ENCODE measurements around the gene TP53I11. TPM values are rescaled to one million over a fixed set of nuclear protein-coding genes. Genes with fewer than 3 reads are reported as not detected.
A peak's percentile ranks its signal among the peaks of the same experiment; 100 is the strongest.

TP53I11 gene
- total RNA-seq, 1 donor from 2014 or later = 36.9 TPM

DNA sequence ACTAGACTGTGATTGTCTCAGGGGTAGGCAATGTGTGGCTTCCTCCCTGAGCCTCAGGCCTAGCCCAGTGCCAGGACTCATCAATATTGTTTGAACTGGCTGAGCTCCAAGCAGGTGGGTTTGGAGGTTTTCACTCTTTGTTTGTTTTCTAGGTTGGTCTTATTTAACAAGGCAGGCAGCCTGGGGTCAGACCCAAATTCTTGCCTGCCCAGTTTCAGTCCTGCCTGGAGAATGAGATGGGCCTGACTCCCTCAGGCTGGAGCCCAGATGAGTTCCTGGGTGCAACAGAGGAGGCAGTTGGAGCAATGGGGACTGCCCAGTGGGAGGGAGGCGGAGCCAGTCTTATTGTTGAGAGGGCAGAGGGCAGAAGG, 28.3 kb upstream of the TP53I11 start:
- peak; percentile 72 for DNase-seq

- DNase-seq = no peak
Measured at GRCh38 chr11:44978274-44978960, 27.7 kb upstream of the TP53I11 start.

- no peak for DNase-seq
Measured at GRCh38 chr11:44977493-44977984, 26.9 kb upstream of the TP53I11 start.

GRCh38 chr11:44976576-44976975, 25.9 kb upstream of the TP53I11 start:
- DNase-seq = no peak

- DNase-seq = no peak
Measured at GRCh38 chr11:44974402-44975000, 23.8 kb upstream of the TP53I11 start.

GRCh38 chr11:44973632-44974401, 23.1 kb upstream of the TP53I11 start:
- no peak for DNase-seq

GRCh38 chr11:44972746-44973435, 22.2 kb upstream of the TP53I11 start:
- DNase-seq = no peak

DNA sequence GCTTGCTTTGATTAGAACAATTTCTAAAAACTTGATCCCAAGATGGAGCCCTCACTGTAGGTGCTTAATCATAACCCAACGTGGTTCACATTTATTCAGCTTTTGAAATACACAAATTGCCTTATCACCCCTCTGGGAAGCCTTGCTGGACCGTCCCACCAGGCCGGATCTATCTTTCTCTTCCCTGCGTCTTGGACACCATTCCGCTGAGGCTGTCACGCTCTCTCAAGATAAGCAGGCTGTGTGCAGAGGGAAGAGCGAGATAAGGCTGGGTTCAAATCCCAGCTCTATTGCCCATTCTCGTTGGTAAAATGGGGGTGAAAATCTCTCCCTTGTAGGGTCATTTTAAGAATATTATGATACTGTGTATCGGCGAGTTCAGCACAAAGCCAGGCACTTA, 20.5 kb upstream of the TP53I11 start:
- DNase-seq = no peak

- DNase-seq = no peak
Measured at GRCh38 chr11:44970293-44970692, 19.6 kb upstream of the TP53I11 start.

GRCh38 chr11:44969651-44970252, 19.1 kb upstream of the TP53I11 start:
- DNase-seq = no peak

- no peak for DNase-seq
Measured at GRCh38 chr11:44968510-44968909, 17.8 kb upstream of the TP53I11 start.

DNA sequence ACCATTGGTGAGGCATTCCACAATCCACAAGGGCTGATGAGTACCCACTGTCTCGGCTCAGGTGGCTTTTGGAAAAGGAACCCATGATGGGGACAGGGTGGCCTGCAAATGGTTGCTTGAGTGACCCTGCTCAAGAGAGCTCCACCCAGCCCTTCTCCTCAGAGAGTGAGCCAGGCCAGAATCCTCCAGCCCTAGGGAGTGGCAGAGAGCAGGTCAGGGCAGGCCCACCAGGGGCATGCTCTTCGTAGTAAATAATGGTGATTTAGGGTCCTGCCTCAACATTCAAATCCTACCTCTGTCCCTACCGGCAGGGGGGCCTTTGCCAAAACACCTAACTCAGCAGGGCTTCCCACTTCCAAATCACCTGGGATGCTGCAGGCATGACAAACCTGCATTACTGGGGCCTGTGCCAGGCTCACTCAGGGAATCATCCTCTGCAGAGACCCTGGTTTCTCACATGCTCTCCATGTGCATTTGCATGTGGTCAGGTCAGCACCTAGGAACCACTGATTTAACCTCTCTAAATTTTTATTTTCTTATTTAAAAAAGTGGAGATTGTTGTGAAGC, 17.3 kb upstream of the TP53I11 start:
- DNase-seq = no peak

DNA sequence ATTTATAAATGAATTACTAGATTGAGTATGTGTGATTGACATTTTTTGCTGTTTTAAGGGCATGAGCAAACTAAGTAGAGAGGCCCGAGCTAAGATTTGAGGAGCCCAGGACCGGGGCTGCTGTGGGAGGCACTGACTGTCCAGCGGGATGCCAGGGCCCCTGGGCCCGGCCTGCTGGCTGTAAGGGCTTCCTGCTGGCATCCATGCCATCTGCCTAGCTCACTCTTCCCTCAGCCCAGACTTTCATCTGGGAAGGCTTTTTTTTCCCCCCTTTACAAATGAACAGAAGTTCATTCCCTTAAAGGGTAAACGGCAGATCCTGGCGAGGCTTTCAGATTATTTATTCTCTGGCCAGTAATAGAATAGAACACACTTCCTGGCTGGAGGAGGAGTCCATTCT, 16.0 kb upstream of the TP53I11 start:
- no peak for DNase-seq

DNA sequence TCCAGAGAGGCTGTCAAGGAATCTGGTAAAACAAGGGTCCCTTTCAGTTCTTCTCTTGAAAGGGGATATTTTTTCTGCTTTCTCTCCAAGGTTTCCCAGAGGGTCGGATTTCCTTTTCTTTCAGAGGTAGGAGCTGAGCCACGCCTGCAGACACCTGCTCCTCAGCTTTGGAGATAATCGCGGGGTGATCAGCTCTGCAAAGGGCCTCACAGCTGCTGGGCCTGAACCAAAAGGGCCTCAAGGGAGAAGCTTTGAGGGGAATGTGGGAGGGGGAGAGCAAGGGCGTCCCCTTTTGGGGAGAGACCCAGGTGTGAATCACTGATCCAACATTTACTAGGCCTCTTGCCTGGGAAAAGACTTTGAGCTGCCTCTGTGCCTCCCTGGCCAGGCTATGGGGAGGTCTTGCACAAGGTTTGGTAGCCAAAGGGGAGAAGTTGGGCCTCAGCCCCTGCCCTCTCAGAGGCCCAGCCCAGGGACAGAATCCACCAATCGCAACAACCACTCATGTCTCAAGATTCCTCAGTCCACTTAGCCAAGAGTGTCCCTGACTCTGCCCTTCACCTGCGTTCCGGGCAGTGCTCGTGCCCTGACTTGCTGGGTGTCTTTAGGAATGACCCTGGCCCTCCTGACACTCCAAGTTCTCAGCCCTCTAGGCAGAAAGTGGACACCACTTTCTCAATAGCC, 14.0 kb upstream of the TP53I11 start:
- DNase-seq = peak; percentile 62

DNA sequence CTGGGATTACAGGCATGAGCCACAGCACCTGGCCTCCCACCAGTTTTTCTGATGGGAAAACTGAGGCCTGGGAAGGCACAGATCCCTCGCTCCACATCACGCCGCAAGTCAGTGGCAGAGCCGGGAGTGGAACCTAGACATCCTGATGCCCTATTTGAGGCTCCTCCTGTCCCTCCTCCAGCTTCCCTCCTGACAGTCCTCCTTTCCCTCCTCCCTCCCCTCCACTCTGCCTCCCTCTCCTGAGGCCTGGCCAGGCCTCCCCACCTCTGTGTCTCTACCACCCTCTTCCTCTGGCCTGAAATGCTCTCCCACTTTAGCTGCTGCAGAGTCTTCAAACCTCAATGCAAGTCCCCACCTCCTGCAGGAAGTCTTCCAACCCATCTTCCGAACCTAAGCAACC, 13.3 kb upstream of the TP53I11 start:
- DNase-seq = no peak

GRCh38 chr11:44963136-44963535, 12.5 kb upstream of the TP53I11 start:
- DNase-seq = no peak

DNA sequence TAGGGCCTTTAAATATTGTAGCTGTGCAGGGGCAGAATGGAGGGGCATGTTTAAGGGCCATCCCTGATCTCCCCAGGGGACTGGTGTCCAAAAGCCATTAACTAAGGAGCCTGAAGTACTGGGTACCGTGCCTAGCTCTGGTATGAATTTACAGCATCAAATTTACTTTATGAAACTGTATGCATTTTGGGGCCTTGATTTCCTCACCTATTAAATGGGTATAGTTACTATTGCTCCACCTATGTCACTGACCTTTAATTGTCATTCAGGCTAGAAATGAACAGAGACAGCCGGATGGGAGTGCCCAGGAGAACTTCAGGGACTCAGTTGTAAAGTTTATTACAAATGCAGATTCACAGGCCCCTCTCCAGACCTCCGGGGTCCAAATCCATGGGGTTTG, 11.8 kb upstream of the TP53I11 start:
- DNase-seq = no peak

DNA sequence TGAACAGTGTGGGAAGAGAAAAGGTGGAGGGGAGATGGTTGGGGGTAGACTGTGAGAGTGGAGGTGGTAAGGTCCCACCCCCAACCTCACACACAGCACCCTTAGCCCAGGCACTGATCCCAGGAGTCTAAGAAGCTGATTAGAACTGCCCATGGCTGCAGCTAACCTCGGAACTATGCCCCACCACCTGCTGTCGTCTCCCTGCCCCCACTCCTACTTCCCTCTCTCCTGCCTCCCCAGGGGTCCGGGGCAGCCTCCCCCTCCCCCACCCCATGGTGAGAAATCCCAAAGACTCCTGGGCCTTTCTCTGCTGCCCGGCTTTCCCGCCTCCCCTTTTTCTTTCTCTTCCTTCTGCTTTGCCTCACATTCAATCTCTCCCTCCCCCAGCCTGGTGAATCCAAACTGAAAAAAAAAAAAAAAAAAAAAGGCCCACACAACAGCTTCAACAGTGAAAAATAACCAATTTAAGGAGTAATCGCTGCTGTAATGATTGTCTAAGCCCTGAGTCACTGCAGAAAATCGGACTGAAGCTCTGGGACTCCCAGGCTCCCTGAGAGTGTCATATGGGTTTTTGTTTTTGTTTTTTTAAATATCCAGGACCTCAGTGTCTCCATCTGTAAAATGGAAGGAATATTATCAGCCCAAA, 9.6 kb upstream of the TP53I11 start:
- DNase-seq = no peak

DNA sequence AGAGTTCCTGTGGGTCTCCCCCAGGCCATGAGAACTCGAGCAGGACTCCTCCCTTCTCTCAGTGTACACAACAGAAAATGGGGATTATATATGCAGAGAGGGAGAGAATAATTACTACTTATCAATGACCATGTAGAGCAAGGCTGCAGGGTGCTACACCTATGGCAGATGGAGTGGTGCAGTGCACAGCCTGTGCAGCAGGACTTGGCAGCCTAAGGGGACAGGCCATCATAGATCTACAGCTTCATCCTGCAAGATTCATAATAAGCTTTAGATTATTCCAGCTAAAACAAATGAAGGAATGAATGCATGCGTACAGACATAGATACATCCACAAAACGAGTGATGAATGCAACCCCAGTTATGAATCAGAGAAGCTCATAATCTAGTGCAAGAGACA, 8.4 kb upstream of the TP53I11 start:
- no peak for DNase-seq

- DNase-seq = no peak
Measured at GRCh38 chr11:44957776-44958564, 7.3 kb upstream of the TP53I11 start.
